H54 (cell line): ENCODE data around the gene PEMT.

ENCODE experiments used
- DNase-seq: peaks from one replicate; pipeline ENCODE4 v3.0.0; 2011; ENCODE audit warnings: low spot score, mixed read lengths; ENCODE audit not compliant: insufficient read length
- FAIRE-seq: peaks from 3 replicates; lab custom pipeline; 2011; peaks lifted over from hg19 to GRCh38; lab: Jason Lieb, UNC
- POLR2A ChIP-seq: IDR thresholded peaks from 2 replicates; pipeline ENCODE4 v1.6.1; 2011; ENCODE audit warnings: low read depth, mild to moderate bottlenecking, low read length

The PEMT gene

DNA sequence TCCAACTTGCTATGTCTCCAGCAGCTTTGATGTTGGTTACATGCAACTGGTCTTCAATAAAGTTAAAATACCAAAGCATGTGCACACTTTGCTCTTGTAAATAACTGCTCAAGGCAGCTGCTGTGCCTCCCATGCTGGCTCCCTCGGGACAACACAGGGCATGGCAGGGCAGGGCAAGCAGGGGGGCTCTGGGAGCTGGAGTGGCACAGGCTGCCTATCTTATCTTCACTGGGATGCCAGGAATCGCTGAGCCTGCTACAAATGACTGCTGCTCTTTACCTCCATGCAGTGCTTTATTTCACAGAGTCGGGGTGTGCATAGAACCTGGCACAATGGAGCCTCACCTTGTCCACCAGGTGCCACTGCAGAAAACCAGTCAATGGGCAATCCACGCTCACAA is 21.8 kb downstream of the PEMT start:
- TF ChIP-seq POLR2A, result no peak
- DNase-seq (no peak), FAIRE-seq (no peak)

DNA sequence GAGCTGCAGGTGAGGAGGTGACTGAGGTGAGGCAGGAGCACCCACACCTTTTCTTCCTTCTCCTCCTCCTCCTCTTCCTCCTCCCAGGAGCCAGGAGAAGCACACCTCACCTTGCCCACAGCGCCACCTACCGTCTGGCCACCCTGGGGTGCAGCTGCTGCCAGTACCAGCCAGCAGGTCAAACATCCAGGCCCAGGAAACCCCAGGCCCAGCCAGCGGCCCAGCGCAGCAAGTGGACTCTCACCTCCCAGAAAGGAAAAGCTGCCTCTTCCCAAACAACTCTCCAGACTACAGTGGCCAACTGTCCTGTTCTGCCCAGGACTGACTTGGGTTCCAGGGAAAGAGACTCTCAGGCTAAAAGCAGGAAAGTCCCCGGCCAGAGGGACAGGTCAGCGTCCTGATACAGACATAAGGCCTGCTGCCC is 22.7 kb downstream of the PEMT start:
- TF ChIP-seq POLR2A, result no peak
- DNase-seq, result peak; percentile 88
- no peak for FAIRE-seq

- no peak for FAIRE-seq
- no peak for TF ChIP-seq POLR2A
- DNase-seq, result no peak
Observed at GRCh38 chr17:17567631-17568030, 23.9 kb downstream of the PEMT start.

- no peak for TF ChIP-seq POLR2A
- no peak for DNase-seq
- no peak for FAIRE-seq
Observed at GRCh38 chr17:17566896-17567513, 24.5 kb downstream of the PEMT start.

DNA sequence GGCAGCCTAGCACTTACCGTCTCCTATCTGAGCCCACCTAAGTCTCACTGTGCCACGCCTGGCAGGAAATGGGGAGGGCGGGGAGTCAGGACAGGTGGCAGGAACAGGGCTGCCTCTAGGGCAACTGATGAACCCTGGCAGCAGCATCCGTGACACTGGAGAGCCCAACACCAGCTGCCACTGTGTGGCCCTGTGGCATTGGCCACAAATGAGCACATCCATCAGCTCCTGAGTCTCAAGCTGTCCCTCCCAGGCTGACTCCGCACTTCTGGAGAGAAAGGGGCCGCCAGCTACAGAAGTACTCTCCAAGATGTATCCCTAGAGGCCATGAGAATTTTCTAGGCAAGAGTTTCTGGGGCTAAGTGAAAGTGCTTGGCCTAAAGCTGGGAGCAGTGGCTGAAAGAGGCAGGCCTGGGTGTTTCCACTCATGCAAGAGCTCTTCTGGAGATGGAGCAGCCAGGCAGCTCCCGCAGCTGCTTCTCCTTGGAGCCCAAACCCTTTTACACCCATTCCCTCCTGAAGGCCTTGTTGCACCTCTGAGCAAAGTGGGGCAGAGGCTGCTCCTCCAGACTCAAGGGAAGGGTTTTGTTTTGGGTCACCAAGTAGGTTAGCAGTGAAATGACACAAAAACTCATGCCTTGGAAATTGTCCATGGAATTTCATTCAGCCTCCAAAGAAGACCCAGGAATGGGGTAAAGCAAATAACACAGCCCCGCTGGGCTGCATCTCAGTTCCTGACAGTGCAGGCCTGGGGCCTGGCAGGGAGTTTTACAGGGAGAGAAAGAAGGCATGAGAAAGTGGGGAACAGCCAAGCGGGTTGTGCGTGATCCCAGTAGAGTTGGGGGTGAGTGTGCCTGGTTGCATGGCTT is 25.8 kb downstream of the PEMT start:
- no peak for TF ChIP-seq POLR2A
- DNase-seq (no peak), FAIRE-seq (no peak)

GRCh38 chr17:17564896-17565295 is 26.6 kb downstream of the PEMT start:
- FAIRE-seq, result no peak
- no peak for TF ChIP-seq POLR2A

GRCh38 chr17:17564323-17564722 is 27.2 kb downstream of the PEMT start:
- no peak for FAIRE-seq
- TF ChIP-seq POLR2A, result no peak

More at GRCh38 chr17:17564896-17565295, 26.6 kb downstream of the PEMT start:
- DNase-seq, result no peak

GRCh38 chr17:17563530-17563929 is 28.0 kb downstream of the PEMT start:
- TF ChIP-seq POLR2A, result no peak
- FAIRE-seq, result no peak
- no peak for DNase-seq

More at GRCh38 chr17:17564323-17564722, 27.2 kb downstream of the PEMT start:
- DNase-seq, result no peak

- FAIRE-seq (no peak), DNase-seq (no peak)
- no peak for TF ChIP-seq POLR2A
Observed at GRCh38 chr17:17562146-17562511, 29.4 kb downstream of the PEMT start.

GRCh38 chr17:17561408-17562145 is 29.9 kb downstream of the PEMT start:
- FAIRE-seq (no peak), DNase-seq (no peak)
- TF ChIP-seq POLR2A, result no peak

DNA sequence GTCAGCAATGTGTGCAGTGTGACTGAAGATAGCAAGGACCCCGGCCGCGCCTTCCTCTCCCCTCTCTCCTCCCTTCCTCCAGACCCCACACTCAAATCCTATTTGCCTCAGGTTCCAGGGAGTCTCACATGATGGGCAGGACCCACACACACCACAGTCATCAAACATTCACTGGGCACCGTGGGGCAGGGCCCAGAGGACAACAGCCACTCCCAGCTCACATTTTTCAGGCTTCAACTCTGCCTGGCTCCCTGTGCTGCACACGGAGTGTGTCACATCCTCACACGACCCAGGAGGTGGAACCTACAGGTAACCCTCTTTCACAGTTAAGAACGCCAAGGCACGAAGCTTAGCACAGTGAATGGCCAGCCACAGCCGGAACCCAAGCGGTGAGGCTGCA is 30.5 kb downstream of the PEMT start:
- TF ChIP-seq POLR2A, result no peak
- no peak for DNase-seq
- FAIRE-seq, result no peak

- DNase-seq (no peak), FAIRE-seq (no peak)
- no peak for TF ChIP-seq POLR2A
Observed at GRCh38 chr17:17560167-17560566, 31.3 kb downstream of the PEMT start.

DNA sequence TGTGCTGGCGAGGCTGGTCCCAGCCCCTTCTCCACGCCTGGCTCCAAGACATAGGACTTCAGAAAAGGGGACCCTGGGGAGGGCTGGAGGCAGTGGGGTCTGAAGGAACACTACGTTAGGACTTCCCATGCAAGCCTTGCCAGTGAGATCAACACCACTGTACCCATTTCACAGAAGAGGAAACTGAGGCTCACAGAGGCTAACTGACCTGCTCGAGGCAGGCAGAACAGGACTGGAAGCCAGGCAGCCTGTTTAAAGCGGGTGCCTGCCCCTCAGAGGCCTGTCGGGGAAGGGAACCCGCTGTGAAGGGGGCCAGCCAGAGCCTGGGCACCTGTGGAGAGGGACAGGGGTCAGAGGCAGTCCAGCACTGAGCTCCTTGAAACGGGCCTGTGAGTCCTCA is 32.3 kb downstream of the PEMT start:
- TF ChIP-seq POLR2A, result no peak
- FAIRE-seq (no peak), DNase-seq (no peak)

DNA sequence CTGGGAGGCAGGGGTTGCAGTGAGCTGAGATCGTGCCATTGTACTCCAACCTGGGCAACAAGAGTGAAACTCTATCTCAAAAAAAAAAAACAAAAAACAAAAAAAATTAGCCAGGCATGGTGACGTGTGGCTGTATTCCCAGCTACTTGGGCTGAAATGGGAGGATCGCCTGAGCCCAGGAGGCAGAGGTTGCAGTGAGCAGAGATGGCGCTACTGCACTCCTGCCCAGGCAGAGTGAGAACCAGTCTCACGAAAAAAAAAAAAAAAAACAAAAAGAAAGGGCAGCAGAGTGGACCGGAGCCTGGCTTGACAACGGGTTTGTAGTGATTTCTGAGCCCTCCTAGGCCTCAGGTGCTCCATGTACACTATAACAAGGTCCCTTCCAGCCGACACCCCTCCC is 33.1 kb downstream of the PEMT start:
- FAIRE-seq (no peak), DNase-seq (no peak)
- TF ChIP-seq POLR2A, result no peak
